Measurements from ENCODE around the gene ADAMTS10.

Gene ADAMTS10

GRCh38 chr19:8531470-8531869 is 79.0 kb downstream of the ADAMTS10 start:
- Histone ChIP-seq H3K4me1 (ENCODE audit: control insufficient read depth in 2 of 2, insufficient read depth in 1 of 2, low read depth in 1 of 2, low read length in 2 of 2) (peaks cover 3 to 6% of the 10 kb centered on the region in 2 donors), H2AK5ac (ENCODE audit: low read depth, low read length) (no peak overlapping the region), H3K27me3 (ENCODE audit: control insufficient read depth in 3 of 3, insufficient read depth in 3 of 3, low read depth in 1 of 3, low read length in 3 of 3) (peaks cover 0 to 7% (median 0%) of the 10 kb centered on the region in 3 experiments), H3K79me1 (ENCODE audit: low read depth, low read length) (peaks cover 11% of the 10 kb centered on the region), H2BK12ac (ENCODE audit: low read length) (no peak overlapping the region), H3K14ac (ENCODE audit: low read length) (no peak overlapping the region), H2BK5ac (ENCODE audit: low read length) (no peak overlapping the region), H3K36me3 (replicated peaks in 1 of 2; ENCODE audit: control insufficient read depth in 2 of 2, insufficient read depth in 2 of 2, low read length in 2 of 2) (peaks cover 0 to 2% of the 10 kb centered on the region in 2 donors), H3K23ac (ENCODE audit: low read depth, low read length, poor library complexity) (no peak overlapping the region), H4K8ac (ENCODE audit: low read depth, low read length) (no peak overlapping the region), H3K9ac (ENCODE audit: low read depth, low read length, poor library complexity) (no peak overlapping the region), H2AFZ (ENCODE audit: low read length) (no peak overlapping the region), H3K27ac (replicated peaks; ENCODE audit: low read length) (no peak overlapping the region), H3K9me3 (replicated peaks in 1 of 2; ENCODE audit: control insufficient read depth in 2 of 2, insufficient read depth in 1 of 2, low read depth in 1 of 2, low read length in 2 of 2) (peaks cover 0 to 1% of the 10 kb centered on the region in 2 donors), H3K4ac (ENCODE audit: low read length) (no peak overlapping the region), H4K91ac (ENCODE audit: low read depth, low read length, poor library complexity) (no peak overlapping the region), H3K4me2 (ENCODE audit: insufficient read depth, low read length, poor library complexity, severe bottlenecking) (no peak overlapping the region), H2BK15ac (ENCODE audit: low read length) (no peak overlapping the region), H3K18ac (ENCODE audit: low read length) (no peak overlapping the region), H2BK120ac (ENCODE audit: low read depth, low read length) (no peak overlapping the region), H3K4me3 (ENCODE audit: low read length in 2 of 2) (no peak overlapping the region)
- WGBS, 2 donors (ENCODE audit: extremely low coverage in 2 of 2, insufficient read length in 2 of 2, insufficient replicate concordance in 1 of 2) = no CpG with 5 or more reads among the region's 7 CpGs
- DNase-seq (ENCODE audit: low spot score) = no peak

All from neuronal stem cell (in vitro differentiated cells).